Measurements from ENCODE around the gene TRIOBP.

Gene TRIOBP

GRCh38 chr22:37765953-37766576, 69.2 kb downstream of the TRIOBP start:
- no peak overlapping the region for H2BK120ac ChIP-seq (ENCODE audit: insufficient read depth, low read length, poor library complexity)
- H3K4ac ChIP-seq (ENCODE audit: low read depth, low read length), result no peak overlapping the region
- no peaks in the 10 kb centered on the region for H3K79me2 ChIP-seq (ENCODE audit: control insufficient read depth, insufficient read depth, low read length, poor library complexity)
- H2BK12ac ChIP-seq (ENCODE audit: low read length), result no peak overlapping the region
- H3K4me1 ChIP-seq (ENCODE audit: control insufficient read depth in 1 of 2, insufficient read depth in 2 of 2, low read length in 2 of 2), result peaks cover 0 to 5% of the 10 kb centered on the region in 2 experiments
- no peaks in the 10 kb centered on the region for H3K79me1 ChIP-seq (ENCODE audit: low read length)
- DNase-seq, result no peak
- no peak overlapping the region for H3K23ac ChIP-seq (ENCODE audit: low read length)
- no peak overlapping the region for H3K27ac ChIP-seq (ENCODE audit: low read depth, low read length)
- no peak overlapping the region for H2AFZ ChIP-seq (ENCODE audit: insufficient read depth, low read length, poor library complexity)
- peaks cover 62 to 64% of the 10 kb centered on the region in 2 experiments for H3K36me3 ChIP-seq (ENCODE audit: control insufficient read depth in 1 of 2, insufficient read depth in 2 of 2, low read length in 2 of 2)
- H3K14ac ChIP-seq (ENCODE audit: low read length), result no peak overlapping the region
- H2AK5ac ChIP-seq (ENCODE audit: low read length), result no peak overlapping the region
- H3K9me3 ChIP-seq (ENCODE audit: insufficient read depth, low read depth, low read length), result peaks cover 2% of the 10 kb centered on the region
- H3K4me2 ChIP-seq (ENCODE audit: low read length), result no peak overlapping the region
- no peaks in the 10 kb centered on the region for H3K27me3 ChIP-seq (ENCODE audit: insufficient read depth, low read length)
- H2BK5ac ChIP-seq (ENCODE audit: low read depth, low read length, poor library complexity), result no peak overlapping the region
- H3K18ac ChIP-seq (ENCODE audit: low read length), result no peak overlapping the region
- H4K12ac ChIP-seq (ENCODE audit: low read depth, low read length), result no peak overlapping the region
- no peak overlapping the region for H4K91ac ChIP-seq (ENCODE audit: low read depth, low read length)
- no peak overlapping the region for H3K9ac ChIP-seq (ENCODE audit: low read length)
- no peak overlapping the region for H3K4me3 ChIP-seq (ENCODE audit: low read depth, low read length)
- WGBS (ENCODE audit: extremely low coverage, insufficient coverage, insufficient read length), result no CpG with 5 or more reads among the region's 8 CpGs
- H4K8ac ChIP-seq (ENCODE audit: low read depth, low read length), result no peak overlapping the region

- Histone ChIP-seq H4K8ac (ENCODE audit: low read depth, low read length) (no peak overlapping the region), H3K4me2 (ENCODE audit: low read length) (no peak overlapping the region), H3K27me3 (ENCODE audit: insufficient read depth, low read length) (no peaks in the 10 kb centered on the region), H3K9ac (ENCODE audit: low read length) (no peak overlapping the region), H2AK5ac (ENCODE audit: low read length) (no peak overlapping the region), H2BK12ac (ENCODE audit: low read length) (no peak overlapping the region), H3K79me2 (ENCODE audit: control insufficient read depth, insufficient read depth, low read length, poor library complexity) (no peaks in the 10 kb centered on the region), H3K4me3 (ENCODE audit: low read depth, low read length) (no peak overlapping the region), H3K4me1 (ENCODE audit: control insufficient read depth in 1 of 2, insufficient read depth in 2 of 2, low read length in 2 of 2) (no peaks in the 10 kb centered on the region), H3K18ac (ENCODE audit: low read length) (no peak overlapping the region), H4K12ac (ENCODE audit: low read depth, low read length) (no peak overlapping the region), H3K36me3 (ENCODE audit: control insufficient read depth in 1 of 2, insufficient read depth in 2 of 2, low read length in 2 of 2) (peaks cover 72 to 73% of the 10 kb centered on the region in 2 experiments), H2BK5ac (ENCODE audit: low read depth, low read length, poor library complexity) (no peak overlapping the region), H3K27ac (ENCODE audit: low read depth, low read length) (no peak overlapping the region), H2BK120ac (ENCODE audit: insufficient read depth, low read length, poor library complexity) (no peak overlapping the region), H3K14ac (ENCODE audit: low read length) (no peak overlapping the region), H3K79me1 (ENCODE audit: low read length) (no peaks in the 10 kb centered on the region), H3K23ac (ENCODE audit: low read length) (no peak overlapping the region), H2AFZ (ENCODE audit: insufficient read depth, low read length, poor library complexity) (no peak overlapping the region), H4K91ac (ENCODE audit: low read depth, low read length) (no peak overlapping the region), H3K9me3 (ENCODE audit: insufficient read depth, low read depth, low read length) (peaks cover 2% of the 10 kb centered on the region), H3K4ac (ENCODE audit: low read depth, low read length) (no peak overlapping the region)
- no CpG with 5 or more reads among the region's 3 CpGs for WGBS (ENCODE audit: extremely low coverage, insufficient coverage, insufficient read length)
- DNase-seq, result no peak
These were observed 71.4 kb downstream of the TRIOBP start for GRCh38 chr22:37768273-37768672.

- peaks cover 2% of the 10 kb centered on the region for H3K9me3 ChIP-seq (ENCODE audit: insufficient read depth, low read depth, low read length)
- H3K79me2 ChIP-seq (ENCODE audit: control insufficient read depth, insufficient read depth, low read length, poor library complexity), result no peaks in the 10 kb centered on the region
- H3K79me1 ChIP-seq (ENCODE audit: low read length), result no peaks in the 10 kb centered on the region
- H2AFZ ChIP-seq (ENCODE audit: insufficient read depth, low read length, poor library complexity), result no peak overlapping the region
- no peak for DNase-seq
- H2AK5ac ChIP-seq (ENCODE audit: low read length), result no peak overlapping the region
- H4K91ac ChIP-seq (ENCODE audit: low read depth, low read length), result no peak overlapping the region
- H2BK120ac ChIP-seq (ENCODE audit: insufficient read depth, low read length, poor library complexity), result no peak overlapping the region
- H3K14ac ChIP-seq (ENCODE audit: low read length), result no peak overlapping the region
- no peak overlapping the region for H3K4me3 ChIP-seq (ENCODE audit: low read depth, low read length)
- H2BK12ac ChIP-seq (ENCODE audit: low read length), result no peak overlapping the region
- no peak overlapping the region for H4K12ac ChIP-seq (ENCODE audit: low read depth, low read length)
- no peak overlapping the region for H3K4ac ChIP-seq (ENCODE audit: low read depth, low read length)
- H3K4me2 ChIP-seq (ENCODE audit: low read length), result no peak overlapping the region
- peaks cover 74 to 75% of the 10 kb centered on the region in 2 experiments for H3K36me3 ChIP-seq (ENCODE audit: control insufficient read depth in 1 of 2, insufficient read depth in 2 of 2, low read length in 2 of 2)
- no peaks in the 10 kb centered on the region for H3K27me3 ChIP-seq (ENCODE audit: insufficient read depth, low read length)
- no CpG with 5 or more reads among the region's 24 CpGs for WGBS (ENCODE audit: extremely low coverage, insufficient coverage, insufficient read length)
- no peak overlapping the region for H2BK5ac ChIP-seq (ENCODE audit: low read depth, low read length, poor library complexity)
- no peaks in the 10 kb centered on the region for H3K4me1 ChIP-seq (ENCODE audit: control insufficient read depth in 1 of 2, insufficient read depth in 2 of 2, low read length in 2 of 2)
- no peak overlapping the region for H3K23ac ChIP-seq (ENCODE audit: low read length)
- H4K8ac ChIP-seq (ENCODE audit: low read depth, low read length), result no peak overlapping the region
- no peak overlapping the region for H3K18ac ChIP-seq (ENCODE audit: low read length)
- no peak overlapping the region for H3K27ac ChIP-seq (ENCODE audit: low read depth, low read length)
- no peak overlapping the region for H3K9ac ChIP-seq (ENCODE audit: low read length)
These were observed 72.2 kb downstream of the TRIOBP start for GRCh38 chr22:37769056-37769455.

DNA sequence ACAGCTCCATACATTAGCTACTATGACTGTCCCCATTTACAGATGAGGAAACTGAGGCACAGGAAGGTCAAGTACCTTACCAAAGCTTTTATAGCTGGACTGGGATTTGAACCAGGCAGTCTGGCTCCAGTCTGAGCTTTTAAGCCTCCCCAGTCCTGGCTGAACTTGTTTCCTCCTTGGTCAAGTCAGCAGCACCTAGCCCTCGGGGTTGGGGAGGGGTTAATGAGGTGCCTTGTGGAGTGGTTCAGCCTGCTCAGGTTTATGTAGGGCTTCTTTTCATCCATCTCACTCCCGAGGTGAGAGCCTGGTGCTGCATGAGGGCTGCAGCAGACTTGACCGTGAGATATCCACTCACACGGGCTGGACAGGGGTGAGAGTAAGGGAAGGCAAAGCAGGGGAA, 74.2 kb downstream of the TRIOBP start:
- H4K8ac ChIP-seq (ENCODE audit: low read depth, low read length), result no peak overlapping the region
- H3K4me1 ChIP-seq (ENCODE audit: control insufficient read depth in 1 of 2, insufficient read depth in 2 of 2, low read length in 2 of 2), result no peaks in the 10 kb centered on the region
- peaks cover 67 to 71% of the 10 kb centered on the region in 2 experiments for H3K36me3 ChIP-seq (ENCODE audit: control insufficient read depth in 1 of 2, insufficient read depth in 2 of 2, low read length in 2 of 2)
- H3K79me2 ChIP-seq (ENCODE audit: control insufficient read depth, insufficient read depth, low read length, poor library complexity), result no peaks in the 10 kb centered on the region
- no peak for DNase-seq
- no peak overlapping the region for H3K4me3 ChIP-seq (ENCODE audit: low read depth, low read length)
- WGBS (ENCODE audit: extremely low coverage, insufficient coverage, insufficient read length), result no CpG with 5 or more reads among the region's 4 CpGs
- H3K27me3 ChIP-seq (ENCODE audit: insufficient read depth, low read length), result no peaks in the 10 kb centered on the region
- H3K79me1 ChIP-seq (ENCODE audit: low read length), result no peaks in the 10 kb centered on the region
- no peak overlapping the region for H2BK120ac ChIP-seq (ENCODE audit: insufficient read depth, low read length, poor library complexity)
- H3K4ac ChIP-seq (ENCODE audit: low read depth, low read length), result no peak overlapping the region
- H3K4me2 ChIP-seq (ENCODE audit: low read length), result no peak overlapping the region
- H3K14ac ChIP-seq (ENCODE audit: low read length), result no peak overlapping the region
- no peak overlapping the region for H2BK5ac ChIP-seq (ENCODE audit: low read depth, low read length, poor library complexity)
- no peak overlapping the region for H3K18ac ChIP-seq (ENCODE audit: low read length)
- no peak overlapping the region for H2AK5ac ChIP-seq (ENCODE audit: low read length)
- H3K23ac ChIP-seq (ENCODE audit: low read length), result no peak overlapping the region
- no peak overlapping the region for H3K27ac ChIP-seq (ENCODE audit: low read depth, low read length)
- no peak overlapping the region for H4K12ac ChIP-seq (ENCODE audit: low read depth, low read length)
- no peak overlapping the region for H2AFZ ChIP-seq (ENCODE audit: insufficient read depth, low read length, poor library complexity)
- peaks cover 1% of the 10 kb centered on the region for H3K9me3 ChIP-seq (ENCODE audit: insufficient read depth, low read depth, low read length)
- H2BK12ac ChIP-seq (ENCODE audit: low read length), result no peak overlapping the region
- H3K9ac ChIP-seq (ENCODE audit: low read length), result no peak overlapping the region
- no peak overlapping the region for H4K91ac ChIP-seq (ENCODE audit: low read depth, low read length)
